Osteoblast (primary cell): ENCODE results near the gene TOX4. TPM values are rescaled to one million over a fixed set of nuclear protein-coding genes. Genes with fewer than 3 reads are reported as not detected.

ENCODE experiments used
- DNase-seq: peaks from one replicate; pipeline ENCODE4 v3.0.0; 2011; ENCODE audit warnings: low spot score, mixed read lengths; ENCODE audit not compliant: insufficient read length; ENCODE audit errors: missing footprints
- H2AFZ ChIP-seq: 2 replicates; pipeline ENCODE4 v1.6.0; 2011; ENCODE audit warnings: mild to moderate bottlenecking, low read length
- H3K27ac ChIP-seq: 2 replicates; pipeline ENCODE4 v1.5.1; 2011; ENCODE audit warnings: mild to moderate bottlenecking, low read depth, low read length, moderate library complexity
- H3K27me3 ChIP-seq: 2 replicates; pipeline ENCODE4 v1.6.0; 2012; ENCODE audit warnings: mild to moderate bottlenecking, control low read depth, inconsistent platforms, low read length, moderate library complexity; ENCODE audit not compliant: insufficient read depth
- H3K36me3 ChIP-seq: 2 replicates; pipeline ENCODE4 v1.5.1; 2011; ENCODE audit warnings: mild to moderate bottlenecking, low read length, control low read depth, moderate library complexity; ENCODE audit not compliant: insufficient read depth
- H3K4me1 ChIP-seq: 2 replicates; pipeline ENCODE4 v1.5.1; 2011; ENCODE audit warnings: mild to moderate bottlenecking, low read length, control low read depth, moderate library complexity; ENCODE audit not compliant: insufficient read depth
- H3K4me2 ChIP-seq: 2 replicates; pipeline ENCODE4 v1.6.0; 2011; ENCODE audit warnings: mild to moderate bottlenecking, low read length; ENCODE audit not compliant: insufficient read depth
- H3K4me3 ChIP-seq: fragments of 200-600 bp; sonication (generic); 3 replicates; pipeline ENCODE4 v1.5.1; 2012; ENCODE audit warnings: mild to moderate bottlenecking, low read length, inconsistent platforms; ENCODE audit not compliant: insufficient read depth
- H3K79me2 ChIP-seq: 2 replicates; pipeline ENCODE4 v1.6.0; 2012; ENCODE audit warnings: mild to moderate bottlenecking, low read length, control low read depth, inconsistent platforms; ENCODE audit not compliant: insufficient read depth
- H3K9me3 ChIP-seq: 2 replicates; pipeline ENCODE4 v1.5.1; 2011; ENCODE audit warnings: low read depth, low read length, control low read depth
- H4K20me1 ChIP-seq: 2 replicates; pipeline ENCODE4 v1.6.0; 2012; ENCODE audit warnings: mild to moderate bottlenecking, low read length, control low read depth; ENCODE audit not compliant: insufficient read depth
- total RNA-seq: library from RNA; depleted of rRNA; stranded (reverse); fragments of >200 nt; gene quantifications from 2 replicates; pipeline ENCODE4 v1.2.3, GENCODE V29; 2012
- TF ChIP-seq, protein P1 (sequence below): IDR thresholded peaks from 2 replicates; pipeline ENCODE4 v1.5.1; 2011; ENCODE audit warnings: mild to moderate bottlenecking, low read depth, low read length, moderate library complexity; ENCODE audit errors: extremely low read depth

The TOX4 gene
- total RNA-seq, 1 donor, result 37.6 TPM

DNA sequence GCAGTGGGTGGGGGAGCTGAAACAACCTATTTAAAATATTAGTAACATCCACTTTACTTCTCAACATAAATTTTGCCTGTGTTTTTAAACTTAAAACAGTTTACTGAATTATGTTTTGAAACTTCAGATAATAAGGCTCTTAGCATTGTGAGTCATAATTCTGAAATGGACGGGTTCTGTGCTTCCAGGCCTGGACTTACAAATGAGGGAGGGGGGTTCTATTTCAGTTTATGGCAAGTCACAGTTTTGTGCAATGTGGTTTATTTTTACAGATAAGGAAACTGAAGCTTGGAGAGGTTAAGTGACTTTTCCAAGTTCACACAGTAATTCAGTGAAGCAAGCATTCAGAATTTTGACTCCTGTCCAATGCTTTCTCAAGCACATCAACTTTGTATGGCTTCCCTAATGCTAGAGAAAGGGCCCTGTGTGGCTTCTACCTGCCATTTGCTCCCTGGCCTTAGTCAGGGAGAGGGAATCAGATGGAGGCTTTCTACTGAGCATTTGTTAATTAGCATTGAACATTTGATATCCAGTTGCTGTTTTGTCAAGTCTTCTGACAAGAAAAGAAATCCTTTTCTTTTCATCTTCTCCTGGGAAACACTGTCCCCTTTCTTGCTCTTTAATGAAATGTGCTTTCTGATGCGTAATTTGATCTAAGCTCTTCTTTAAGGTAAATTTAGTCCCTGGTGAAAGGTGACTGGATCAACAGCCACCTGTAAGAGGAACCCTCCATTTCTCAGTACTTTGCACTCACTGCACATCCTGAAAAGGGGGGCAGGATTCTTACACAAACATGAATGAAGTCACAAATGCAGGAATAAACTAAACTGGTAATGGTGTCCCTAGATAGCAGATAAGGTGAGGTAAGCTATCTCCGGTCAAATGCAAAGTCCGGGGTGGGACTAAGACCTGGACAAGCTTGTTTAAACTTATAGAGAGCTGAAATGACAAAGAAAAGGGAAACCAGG is 51.7 kb downstream of the TOX4 start:
- no peak overlapping the region for H3K4me3 ChIP-seq
- DNase-seq, result peak; percentile 25
- peaks cover 4% of the 10 kb centered on the region for H3K4me1 ChIP-seq
- H4K20me1 ChIP-seq, result no peaks in the 10 kb centered on the region
- no peak overlapping the region for H2AFZ ChIP-seq
- TF ChIP-seq, protein P1, sequence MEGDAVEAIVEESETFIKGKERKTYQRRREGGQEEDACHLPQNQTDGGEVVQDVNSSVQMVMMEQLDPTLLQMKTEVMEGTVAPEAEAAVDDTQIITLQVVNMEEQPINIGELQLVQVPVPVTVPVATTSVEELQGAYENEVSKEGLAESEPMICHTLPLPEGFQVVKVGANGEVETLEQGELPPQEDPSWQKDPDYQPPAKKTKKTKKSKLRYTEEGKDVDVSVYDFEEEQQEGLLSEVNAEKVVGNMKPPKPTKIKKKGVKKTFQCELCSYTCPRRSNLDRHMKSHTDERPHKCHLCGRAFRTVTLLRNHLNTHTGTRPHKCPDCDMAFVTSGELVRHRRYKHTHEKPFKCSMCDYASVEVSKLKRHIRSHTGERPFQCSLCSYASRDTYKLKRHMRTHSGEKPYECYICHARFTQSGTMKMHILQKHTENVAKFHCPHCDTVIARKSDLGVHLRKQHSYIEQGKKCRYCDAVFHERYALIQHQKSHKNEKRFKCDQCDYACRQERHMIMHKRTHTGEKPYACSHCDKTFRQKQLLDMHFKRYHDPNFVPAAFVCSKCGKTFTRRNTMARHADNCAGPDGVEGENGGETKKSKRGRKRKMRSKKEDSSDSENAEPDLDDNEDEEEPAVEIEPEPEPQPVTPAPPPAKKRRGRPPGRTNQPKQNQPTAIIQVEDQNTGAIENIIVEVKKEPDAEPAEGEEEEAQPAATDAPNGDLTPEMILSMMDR, result no peak
- H3K9me3 ChIP-seq, result no peaks in the 10 kb centered on the region
- no peaks in the 10 kb centered on the region for H3K79me2 ChIP-seq
- no peak overlapping the region for H3K4me2 ChIP-seq
- no peak overlapping the region for H3K27ac ChIP-seq
- H3K36me3 ChIP-seq, result no peaks in the 10 kb centered on the region
- H3K27me3 ChIP-seq, result peaks cover 21% of the 10 kb centered on the region

DNA sequence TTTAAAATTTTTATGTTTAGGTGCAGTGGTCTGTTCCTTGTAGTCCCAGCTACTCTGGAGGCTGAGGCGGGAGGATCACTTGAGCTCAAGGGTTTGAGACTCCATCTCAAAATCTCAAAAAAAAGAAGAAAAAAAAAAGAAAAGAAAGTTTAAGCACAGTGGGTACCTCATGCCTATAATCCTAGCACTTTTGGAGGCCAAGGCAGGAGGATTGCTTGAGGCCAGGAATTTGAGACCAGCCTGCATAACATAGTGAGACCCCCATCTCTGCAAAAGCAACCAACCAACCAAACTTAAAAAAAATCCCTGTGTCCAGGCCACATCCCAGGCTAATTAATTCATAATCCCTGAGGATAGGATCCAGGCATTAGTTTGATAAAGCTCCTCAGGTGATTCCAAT is 52.5 kb downstream of the TOX4 start:
- Histone ChIP-seq H3K4me1 (peaks cover 4% of the 10 kb centered on the region), H3K4me2 (no peak overlapping the region), H2AFZ (no peak overlapping the region), H3K79me2 (no peaks in the 10 kb centered on the region), H3K4me3 (no peak overlapping the region), H3K36me3 (no peaks in the 10 kb centered on the region), H3K27ac (no peak overlapping the region), H3K9me3 (no peaks in the 10 kb centered on the region), H4K20me1 (no peaks in the 10 kb centered on the region), H3K27me3 (peaks cover 29% of the 10 kb centered on the region)
- no peak for DNase-seq
- TF ChIP-seq, protein P1, result no peak

DNA sequence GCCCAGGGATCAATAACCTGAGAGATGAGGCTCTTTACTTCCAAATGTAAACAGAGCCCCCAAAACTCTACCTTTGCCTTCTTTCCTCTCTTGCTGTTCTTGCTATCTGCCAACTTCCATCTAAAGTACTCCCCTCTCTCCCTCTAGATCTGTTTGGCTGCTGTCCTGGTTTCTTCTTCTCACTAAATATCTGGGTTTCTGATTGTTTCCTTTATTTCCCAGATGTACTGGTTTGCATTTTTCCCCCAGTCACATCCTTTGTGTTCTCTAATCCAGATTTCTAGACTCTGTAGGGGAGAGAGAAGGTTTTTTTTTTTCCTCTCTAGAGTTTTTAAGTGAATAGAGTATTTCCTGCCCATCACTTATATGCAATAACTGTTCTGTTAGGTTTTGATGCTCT is 56.3 kb downstream of the TOX4 start:
- H4K20me1 ChIP-seq, result no peaks in the 10 kb centered on the region
- H3K27ac ChIP-seq, result no peak overlapping the region
- H3K27me3 ChIP-seq, result peaks cover 58% of the 10 kb centered on the region
- H3K79me2 ChIP-seq, result no peaks in the 10 kb centered on the region
- no peaks in the 10 kb centered on the region for H3K9me3 ChIP-seq
- H2AFZ ChIP-seq, result no peak overlapping the region
- H3K4me1 ChIP-seq, result no peaks in the 10 kb centered on the region
- no peaks in the 10 kb centered on the region for H3K36me3 ChIP-seq
- no peak for DNase-seq
- TF ChIP-seq, protein P1, result no peak
- H3K4me3 ChIP-seq, result no peak overlapping the region
- H3K4me2 ChIP-seq, result no peak overlapping the region

DNA sequence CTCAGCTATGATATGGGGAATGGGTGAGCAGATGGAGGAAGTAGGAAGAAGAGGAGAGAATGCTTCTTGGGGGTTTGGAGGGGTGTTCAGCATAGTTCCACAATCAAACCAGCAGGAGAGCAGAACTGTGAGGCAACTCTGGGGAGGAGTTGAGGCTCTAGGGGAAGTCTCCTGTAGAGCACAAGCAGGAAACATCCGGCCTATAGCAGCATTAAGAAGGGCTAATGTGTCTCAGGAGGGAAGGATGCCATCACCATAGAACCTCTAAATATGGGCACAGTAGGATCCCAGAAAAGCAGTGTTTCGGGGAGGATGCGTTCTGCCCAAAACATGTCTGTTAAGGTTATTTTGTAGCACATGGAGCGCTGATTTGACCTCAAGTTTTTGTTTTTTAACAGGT is 57.6 kb downstream of the TOX4 start:
- Histone ChIP-seq H3K4me1 (no peaks in the 10 kb centered on the region), H3K36me3 (no peaks in the 10 kb centered on the region), H3K27me3 (peaks cover 61% of the 10 kb centered on the region), H3K79me2 (no peaks in the 10 kb centered on the region), H3K4me3 (no peak overlapping the region), H4K20me1 (no peaks in the 10 kb centered on the region), H2AFZ (no peak overlapping the region), H3K9me3 (no peaks in the 10 kb centered on the region), H3K4me2 (no peak overlapping the region), H3K27ac (no peak overlapping the region)
- DNase-seq, result no peak
- TF ChIP-seq, protein P1, result no peak
